GM18861 (cell line): ENCODE data around the gene OPN4.

Experiments used
- ATAC-seq: cut with Tn5 transposase; IDR thresholded peaks from one replicate; pipeline ENCODE4 v1.9.1; 2021; ENCODE audit not compliant: unreplicated experiment

OPN4 gene

DNA sequence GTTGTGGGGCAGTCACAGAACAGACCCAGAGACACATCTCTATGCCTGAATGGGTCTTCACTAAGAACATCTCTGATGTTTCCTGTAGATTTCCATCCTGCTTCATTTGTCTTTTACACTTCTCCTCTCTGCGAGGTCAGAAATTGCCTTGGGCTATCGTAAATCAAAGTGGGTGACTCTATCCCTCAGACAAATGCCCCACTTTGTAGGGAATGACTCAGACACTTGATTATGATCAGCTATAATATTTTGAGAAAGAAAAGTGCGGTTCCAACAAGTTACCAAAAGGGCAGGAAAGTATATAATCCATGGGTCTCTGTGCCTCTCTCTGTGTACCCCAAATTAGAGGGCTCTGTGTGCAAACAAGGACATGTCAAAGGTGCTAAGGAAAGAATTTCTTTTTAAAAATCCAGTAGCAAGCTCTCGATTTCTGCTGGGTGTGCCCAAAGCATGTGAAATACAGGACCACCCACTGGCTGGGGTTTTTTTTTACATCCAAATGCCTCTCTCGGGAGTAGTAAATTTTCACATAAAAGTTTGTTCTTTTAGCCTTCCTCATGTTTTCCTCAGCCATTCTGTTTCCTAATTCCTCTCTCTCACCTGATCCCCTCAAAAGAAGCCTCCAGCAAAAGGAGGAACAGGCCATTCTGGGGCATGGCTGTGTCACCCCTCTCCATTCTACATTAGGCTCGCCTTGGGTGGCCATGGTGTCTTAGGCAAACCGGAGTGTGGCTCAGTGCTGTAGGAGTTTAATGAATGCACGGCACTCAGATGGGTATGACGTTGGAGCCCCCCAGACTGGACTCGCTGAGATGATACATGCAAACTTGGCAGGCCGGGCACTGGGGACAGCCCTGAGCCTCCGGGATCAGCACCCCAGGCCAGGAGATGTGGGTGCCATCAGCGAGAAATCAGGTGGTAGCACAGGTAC, 6.3 kb upstream of the OPN4 start:
- ATAC-seq = no peak

DNA sequence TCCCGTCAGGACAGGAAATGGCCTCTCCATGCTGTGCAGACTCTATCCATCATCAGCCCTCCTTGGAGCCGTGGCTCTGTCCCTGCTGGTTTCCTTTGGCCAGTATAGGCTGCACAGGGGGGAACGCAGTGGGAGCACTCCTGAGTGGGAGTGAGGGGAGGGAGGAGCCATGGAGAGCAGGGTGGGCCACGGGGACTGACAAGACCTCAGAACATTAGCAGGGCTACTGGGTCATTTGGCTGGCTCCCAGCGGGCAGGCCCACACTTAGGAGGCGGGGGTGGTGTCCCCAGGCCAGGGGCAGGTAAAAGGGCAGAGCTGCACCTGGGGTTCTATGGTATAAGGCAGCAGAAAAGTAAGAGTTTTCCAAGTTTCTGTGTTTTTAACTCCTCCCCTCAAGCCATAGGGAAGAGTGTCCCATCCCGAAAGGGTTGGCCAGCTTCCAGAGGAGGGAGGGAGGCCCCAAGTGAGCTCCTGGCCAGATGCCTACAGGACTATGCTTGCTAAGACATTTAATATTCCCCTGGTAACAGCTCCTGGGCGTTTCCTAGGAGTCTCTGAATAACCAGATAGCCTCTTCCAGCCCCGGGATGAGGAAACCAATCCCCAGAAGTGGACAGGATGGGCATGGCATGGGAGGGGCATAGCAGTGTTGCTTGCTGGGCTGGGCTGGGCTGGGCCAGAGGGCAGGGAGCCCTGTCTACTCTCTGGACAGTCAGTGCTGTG, 5.5 kb upstream of the OPN4 start:
- ATAC-seq = no peak

DNA sequence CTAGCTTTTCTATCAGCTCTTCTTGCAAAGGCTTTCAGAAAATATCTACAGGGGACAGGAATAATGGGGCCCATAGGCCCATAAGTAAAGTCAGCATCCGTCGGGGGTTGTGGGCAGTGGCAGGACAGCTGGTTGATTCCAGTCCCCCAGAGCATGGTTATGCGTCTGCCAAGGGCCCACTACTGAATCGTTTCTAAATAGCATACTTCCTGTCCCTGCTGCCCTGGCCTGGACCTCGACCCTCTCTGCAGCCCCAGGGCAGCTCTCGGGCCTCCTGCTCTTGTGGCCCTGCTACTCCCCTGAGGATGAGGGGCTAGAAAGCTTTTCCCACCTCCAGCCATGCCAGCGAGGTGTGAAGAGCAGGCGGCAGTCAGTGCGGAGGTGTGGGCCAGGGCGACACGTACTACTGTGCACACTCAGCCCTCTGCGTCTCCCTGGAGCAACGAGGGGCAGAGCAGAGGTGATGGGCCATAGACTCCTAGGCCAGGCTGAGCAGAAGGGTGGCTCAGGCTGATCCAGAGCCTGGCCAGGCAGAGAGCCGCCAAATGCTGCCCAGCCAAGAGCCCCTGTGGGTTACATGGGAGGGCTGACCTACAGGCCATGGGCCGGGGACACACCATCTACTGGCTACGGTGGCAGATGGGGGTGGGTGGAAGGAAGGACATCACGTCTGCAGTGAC, 4.7 kb upstream of the OPN4 start:
- no peak for ATAC-seq

DNA sequence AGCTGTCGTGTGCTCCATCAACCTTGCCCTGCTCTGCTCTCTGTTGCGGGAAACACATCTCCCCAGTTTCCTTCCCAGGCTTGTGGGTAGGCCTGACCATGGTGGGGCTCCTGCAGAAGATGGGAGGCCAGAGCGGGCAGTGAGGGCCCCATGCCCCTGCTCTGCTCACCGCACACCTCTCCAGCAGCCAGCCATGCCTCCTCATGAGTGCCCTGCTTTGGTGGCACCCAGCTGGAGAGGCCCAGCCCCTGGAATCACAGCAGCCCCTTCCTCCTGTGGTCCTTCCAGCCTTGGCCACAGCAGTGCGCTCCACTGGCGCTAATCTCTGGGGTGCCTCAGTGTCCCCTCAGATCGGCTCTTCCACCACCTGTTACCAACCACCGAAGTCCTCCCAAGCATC, 4.2 kb upstream of the OPN4 start:
- no peak for ATAC-seq

DNA sequence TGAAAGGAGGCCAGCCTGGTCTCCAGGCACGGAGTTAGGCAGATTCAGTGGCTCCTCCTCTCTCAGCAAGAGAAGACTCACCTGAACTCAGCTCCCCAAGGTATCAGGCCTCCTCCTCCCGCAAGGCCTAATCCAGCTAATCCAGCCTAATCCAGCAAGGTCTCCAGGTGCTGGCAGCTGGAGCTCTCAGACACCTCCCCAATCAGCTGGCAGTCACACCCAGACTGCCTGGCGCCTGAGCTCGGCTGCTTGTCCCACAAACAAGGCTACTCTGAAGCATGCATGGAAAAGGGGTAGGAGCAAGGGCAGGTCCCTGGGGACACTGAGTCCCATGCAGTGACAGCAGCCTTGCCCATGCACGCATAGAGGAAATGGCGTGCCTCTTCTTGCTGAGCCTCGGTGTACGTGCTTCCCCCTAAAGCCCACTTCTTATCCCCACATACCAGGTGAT, 3.3 kb upstream of the OPN4 start:
- ATAC-seq = no peak

DNA sequence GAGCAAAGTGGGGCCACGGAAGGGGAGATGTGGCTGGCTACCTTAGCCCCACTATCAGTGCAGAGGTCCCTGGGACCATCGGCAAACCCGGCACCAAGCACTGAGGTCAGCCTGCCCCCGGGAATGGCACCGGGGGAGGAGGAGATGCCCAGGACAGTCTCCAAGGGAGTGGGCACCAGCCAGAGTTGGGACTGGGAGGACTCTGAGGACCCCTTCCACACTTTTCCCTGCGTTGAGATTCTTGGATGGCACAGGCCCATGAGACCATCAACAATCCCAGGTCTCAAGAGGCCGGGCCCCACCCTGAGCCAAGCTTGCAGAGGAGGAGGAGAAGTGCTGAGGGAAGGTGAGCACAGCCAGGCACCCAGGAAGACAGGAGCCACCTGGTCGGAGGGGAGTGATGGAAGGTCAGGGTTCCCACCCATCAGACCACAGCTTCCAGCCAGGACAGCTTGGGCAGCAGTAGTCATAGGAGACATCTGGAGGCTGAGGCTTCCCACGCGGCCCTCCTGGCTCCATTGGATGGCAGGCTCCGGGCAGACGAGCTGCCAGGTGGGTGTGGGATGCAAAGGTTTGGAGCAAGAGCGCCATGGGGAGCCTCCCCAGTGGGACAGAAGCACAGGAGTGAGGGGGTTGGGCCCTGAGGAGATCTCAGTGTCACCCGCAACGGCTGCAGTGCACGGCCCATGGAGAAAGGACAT, 2.6 kb upstream of the OPN4 start:
- no peak for ATAC-seq

DNA sequence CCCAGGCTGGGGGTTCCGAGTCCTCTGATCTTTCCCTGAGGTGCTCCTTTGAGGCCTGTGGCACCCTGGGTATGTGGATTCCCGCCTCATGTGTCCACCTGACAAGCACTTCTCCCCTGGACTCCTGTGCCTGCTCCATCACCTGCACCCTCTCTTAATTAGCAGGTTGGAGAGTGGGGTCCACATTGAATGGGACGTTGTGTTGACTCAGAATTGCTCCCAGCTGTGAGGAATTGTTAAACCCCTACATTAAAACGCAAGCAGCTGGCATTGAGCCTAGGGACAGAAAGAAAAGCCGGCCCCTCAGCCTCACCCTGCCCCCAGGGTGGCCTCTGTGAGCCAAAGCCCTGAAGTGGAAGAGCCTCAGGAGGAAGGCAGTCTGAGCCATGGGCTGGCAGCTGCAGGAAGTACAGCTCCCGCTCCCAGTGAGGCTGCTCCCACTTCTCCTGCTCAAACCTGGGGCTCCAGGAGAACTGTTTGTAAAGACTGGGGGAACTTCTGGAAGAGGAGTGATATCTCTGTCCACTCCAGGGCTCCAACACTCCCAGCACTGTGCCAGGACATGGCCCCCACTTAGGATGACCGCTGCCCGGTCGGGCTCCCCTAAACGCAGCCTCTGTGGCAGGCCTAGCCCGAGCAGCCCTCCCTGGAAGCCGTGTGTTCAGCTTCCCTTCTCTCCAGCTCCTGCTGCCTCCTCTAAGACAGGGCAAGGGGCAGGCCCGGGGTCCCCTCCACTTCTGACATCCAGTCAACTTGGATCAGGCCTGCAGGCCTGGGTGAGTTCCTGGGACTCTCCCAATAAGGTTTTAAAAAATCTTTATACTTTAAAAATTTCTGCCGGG, 1.8 kb upstream of the OPN4 start:
- no peak for ATAC-seq

DNA sequence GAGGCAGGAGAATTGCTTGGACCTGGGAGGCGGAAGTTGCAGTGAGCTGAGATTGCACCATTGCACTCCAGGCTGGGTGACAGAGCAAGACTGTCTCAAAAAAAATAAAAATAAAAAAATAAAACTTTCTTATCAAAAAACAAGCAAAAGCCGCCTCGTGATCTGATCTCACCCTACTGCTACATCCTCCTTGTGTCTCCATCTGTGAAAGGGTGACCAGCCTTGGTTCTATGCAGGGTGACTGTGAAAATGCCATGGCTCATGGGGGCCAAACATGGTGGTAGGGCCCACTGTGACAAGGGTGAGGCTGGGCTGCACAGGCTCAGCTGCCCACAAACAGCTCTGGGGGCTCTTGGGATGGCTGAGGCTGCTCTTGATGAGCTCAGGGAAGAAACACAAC, 968 bp upstream of the OPN4 start:
- ATAC-seq = no peak

DNA sequence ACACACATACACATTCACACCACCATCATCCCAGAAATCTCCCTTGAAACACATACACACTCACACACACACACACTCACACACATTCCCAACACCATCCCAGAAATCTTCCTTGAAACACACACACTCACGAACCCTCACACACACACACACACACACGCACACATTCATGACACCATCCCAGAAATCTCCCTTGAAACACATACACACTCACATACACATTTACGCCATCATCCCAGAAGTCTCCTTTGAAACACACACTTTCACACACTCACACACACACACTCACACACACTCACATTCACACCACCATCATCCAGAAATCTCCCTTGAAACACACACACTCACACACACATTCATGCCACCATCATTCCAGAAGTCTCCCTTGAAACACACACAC, 360 bp upstream of the OPN4 start:
- no peak for ATAC-seq

DNA sequence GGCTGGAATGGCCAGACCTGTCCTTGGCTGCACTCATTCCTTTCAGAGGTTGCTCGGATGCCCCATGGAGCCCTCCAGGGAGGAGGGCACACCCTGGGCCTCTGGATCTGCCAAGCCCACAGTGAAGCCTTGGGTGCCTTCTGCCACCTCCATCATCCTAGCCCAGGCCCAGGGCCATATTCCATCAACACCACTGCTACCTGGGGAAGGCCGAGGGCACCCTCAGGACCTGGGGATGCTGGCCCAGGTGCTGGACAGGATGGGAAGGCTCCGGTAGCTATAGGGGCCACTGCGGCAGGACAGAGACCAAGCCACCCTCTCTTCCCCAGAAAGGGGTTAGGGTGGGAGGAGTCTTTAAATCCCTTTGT, 810 bp downstream of the OPN4 start:
- ATAC-seq = no peak

DNA sequence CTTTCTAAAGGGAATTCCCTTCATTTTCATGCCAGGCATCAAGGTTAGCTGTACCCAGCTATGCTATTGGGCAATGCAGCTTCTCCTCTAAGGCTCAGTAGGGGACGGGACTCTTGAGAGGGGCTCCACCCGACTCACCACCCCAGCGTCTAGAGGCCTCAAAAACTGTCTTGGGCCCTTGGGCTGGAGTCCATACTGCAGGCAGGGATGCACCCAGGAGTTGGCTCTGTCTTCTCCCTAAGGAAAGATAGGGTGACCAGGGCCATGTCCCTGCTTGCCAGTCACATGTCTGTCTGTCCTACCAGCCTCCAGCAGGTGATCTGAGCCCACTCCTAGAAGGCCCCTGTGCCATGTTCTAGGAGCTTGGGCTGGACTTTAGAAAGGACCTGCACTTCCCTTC, 1.2 kb downstream of the OPN4 start:
- no peak for ATAC-seq

DNA sequence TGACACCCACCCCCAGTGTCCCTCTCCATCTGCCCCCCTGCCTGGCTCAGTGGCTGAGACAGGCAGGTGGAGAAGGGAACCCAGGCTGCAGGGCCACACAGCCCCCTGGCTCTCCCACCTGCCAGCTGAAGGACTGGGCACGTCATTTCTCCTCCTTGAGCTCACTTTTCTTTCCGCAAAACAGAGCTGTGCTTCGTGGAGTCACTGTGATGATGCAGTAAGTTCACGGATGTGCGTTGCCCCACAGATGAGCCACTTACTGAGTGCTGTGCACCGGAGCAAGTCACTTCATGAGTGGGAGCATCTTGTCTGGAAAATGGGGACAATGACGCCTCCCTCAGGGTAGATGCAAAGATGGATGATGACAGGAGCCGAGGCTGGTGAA, 2.7 kb downstream of the OPN4 start:
- no peak for ATAC-seq

DNA sequence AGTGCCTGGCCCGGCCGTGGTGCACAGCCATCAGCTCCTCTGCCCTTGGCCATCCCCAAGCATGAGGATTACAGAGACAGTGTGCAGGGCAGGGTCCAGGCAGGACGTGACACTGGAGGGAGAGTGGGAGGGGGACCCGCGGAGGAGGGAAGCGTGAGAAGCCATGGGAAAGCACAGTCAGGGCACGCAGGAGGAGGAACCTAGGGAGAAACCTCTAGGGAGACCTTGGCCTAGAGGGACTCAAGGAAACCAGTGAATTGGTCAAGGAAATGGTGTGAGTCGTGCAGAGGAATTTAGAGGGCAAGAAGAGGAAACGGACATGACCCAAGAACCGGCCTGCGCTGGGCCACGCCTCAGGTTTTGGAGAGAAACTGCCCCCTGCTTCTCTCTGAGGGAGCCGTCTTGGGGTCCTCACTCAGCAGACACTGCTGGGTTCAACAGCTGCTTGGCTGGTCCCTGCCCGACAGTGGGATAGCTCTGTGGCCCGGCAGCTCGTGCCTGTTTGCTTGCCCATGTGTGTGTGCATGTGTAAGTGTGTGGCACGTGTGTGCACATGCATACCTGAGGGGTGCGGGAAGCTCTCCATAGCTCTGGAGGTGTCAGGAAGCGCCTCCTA, 3.2 kb downstream of the OPN4 start:
- ATAC-seq = no peak

DNA sequence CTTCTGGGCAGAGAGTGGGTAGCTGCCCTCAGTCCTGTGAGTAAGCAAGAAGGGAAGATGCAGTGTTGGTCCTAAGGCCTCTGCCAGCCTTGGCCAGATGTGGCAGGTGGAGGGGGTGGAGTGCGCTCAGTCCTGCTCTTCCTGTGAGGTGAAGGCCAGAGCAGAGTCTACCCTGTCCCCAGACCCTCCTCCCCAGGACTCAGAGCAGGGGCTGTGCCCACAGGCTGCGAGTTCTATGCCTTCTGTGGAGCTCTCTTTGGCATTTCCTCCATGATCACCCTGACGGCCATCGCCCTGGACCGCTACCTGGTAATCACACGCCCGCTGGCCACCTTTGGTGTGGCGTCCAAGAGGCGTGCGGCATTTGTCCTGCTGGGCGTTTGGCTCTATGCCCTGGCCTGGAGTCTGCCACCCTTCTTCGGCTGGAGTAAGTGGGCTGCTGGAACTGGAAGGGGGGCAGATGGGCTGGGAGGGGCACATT, 4.0 kb downstream of the OPN4 start:
- ATAC-seq = no peak

DNA sequence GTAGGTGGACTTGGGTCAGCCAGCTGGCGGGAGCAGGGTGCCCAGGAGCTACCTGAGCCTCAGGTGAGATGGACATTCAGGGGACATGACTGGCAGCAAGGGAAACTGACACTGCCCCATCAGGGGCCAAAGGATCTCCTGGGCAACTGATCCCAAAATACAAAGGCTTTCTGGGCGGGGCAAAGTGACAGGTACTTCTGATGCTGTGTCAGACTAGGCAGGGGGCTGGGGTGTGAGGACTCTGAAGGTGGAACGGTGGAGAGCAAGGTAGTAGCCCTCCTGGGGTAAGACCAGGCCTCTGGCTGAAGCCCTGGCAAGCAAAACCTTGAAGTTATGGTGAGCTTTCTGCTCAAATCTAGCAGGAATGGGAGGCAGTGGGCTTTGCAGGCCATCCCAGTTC, 4.4 kb downstream of the OPN4 start:
- no peak for ATAC-seq

DNA sequence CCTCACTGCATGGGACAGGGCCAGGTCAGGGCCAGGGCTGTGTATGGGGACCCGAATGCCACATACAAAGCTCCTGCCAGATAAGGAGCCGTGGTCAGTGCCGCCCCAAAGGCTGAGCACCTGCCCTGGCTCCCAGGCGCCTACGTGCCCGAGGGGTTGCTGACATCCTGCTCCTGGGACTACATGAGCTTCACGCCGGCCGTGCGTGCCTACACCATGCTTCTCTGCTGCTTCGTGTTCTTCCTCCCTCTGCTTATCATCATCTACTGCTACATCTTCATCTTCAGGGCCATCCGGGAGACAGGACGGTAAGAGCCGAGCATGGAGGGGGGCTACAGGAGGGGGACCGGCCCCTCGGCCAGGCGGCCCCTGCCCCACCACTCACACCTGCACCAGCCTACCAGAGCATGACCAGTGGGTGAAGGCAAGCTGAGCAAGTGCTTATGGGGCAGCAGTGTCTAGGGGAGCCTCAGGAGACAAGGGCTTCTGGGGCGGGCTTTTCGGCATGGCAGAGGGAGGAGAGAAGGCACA, 4.9 kb downstream of the OPN4 start:
- no peak for ATAC-seq

DNA sequence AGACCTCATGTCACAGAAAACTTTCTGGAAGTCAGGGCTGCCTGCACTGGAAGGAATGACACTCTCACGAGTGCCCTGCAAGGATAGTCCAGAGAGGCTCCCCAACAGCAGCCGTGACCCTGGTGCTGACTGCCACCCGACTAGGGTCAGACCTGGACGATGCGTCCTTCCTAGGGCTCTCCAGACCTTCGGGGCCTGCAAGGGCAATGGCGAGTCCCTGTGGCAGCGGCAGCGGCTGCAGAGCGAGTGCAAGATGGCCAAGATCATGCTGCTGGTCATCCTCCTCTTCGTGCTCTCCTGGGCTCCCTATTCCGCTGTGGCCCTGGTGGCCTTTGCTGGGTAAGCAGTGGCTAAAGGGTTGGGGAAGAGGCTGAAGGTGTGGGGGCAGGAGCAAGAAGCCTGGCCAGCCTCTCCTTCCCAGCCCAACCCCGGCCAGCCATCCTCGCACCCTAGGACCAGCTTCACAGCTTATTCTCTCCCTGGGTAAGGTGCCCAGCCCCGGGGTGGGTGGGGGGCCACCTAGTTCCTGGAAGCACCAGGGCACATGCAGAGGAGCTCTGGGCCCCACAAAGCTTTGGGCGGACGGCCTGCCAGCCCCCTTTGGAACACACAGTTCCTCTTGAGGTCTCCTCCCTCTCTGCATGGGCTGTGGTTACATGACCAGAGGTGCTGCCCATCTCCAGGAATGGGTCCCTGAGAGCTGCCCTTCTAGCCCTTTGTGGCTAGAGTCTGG, 5.5 kb downstream of the OPN4 start:
- no peak for ATAC-seq

DNA sequence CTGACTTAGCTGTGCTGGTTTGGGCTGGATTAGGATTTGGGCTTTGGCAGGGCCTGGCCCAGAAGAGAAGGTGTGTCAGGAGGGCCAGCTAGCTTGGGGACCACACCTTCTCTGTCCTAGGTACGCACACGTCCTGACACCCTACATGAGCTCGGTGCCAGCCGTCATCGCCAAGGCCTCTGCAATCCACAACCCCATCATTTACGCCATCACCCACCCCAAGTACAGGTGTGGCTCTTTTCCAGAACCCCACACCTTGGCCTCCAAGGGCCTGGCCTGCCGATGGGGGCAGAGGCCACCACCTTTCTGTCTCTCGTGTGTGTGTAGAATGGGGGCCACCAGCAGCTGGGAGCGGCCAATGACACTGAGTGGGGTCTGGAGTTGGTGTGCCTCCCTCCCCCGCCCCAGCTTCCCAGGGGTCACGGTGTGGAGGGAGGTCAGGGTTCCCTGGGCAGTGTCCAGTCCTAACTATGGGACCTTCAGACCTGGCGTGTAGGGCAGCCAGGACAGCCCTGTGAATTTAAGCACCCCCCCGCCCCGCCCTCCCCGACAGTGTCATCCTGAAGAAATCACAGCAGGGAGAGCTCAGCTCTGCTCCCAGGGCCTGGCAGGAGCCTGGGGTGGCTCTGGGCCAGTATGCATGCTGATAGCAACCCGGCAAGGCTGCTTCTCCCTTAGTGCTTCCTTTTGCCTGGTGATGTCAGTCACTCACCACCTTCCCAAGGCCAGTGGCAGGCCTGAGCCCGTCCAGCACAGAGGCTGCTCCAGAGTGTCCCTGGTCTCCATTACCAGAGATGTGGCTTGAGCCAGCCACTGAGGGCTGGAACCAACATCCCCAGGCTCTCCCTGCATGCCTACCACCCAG, 7.0 kb downstream of the OPN4 start:
- ATAC-seq = no peak
